ENCODE results near the gene SLC38A9. TPM values are rescaled to one million over a fixed set of nuclear protein-coding genes. Genes with fewer than 3 reads are reported as not detected.

The SLC38A9 gene
- total and polyA plus RNA-seq, 5 donors = 3.2 to 10.5 (median 7.9) TPM

- no peak overlapping the region for H3K4me3 ChIP-seq (ENCODE audit: low read length)
- H3K27ac ChIP-seq (ENCODE audit: low read length) = peak overlapping the region; percentile 99
- H3K9me3 ChIP-seq (ENCODE audit: control insufficient read depth, low read length) = no peaks in the 10 kb centered on the region
- DNase-seq = peak; percentile 78 to 87 (median 85)
- WGBS = 25% methylated on average over 7 of the region's 7 CpGs
- ATAC-seq = peak; percentile 40 to 45
- H3K4me1 ChIP-seq (ENCODE audit: control insufficient read depth, insufficient read depth, low read length) = peaks cover 25% of the 10 kb centered on the region
- intact Hi-C loops (cut with DNase I) = loop anchor here in 2 of 4 donors (10.0 kb wide), 1 partner anchor 62 kb away; the partner anchor contains the start of gene PLPP1 (in 2 of the 2)
- H3K27me3 ChIP-seq (ENCODE audit: control insufficient read depth, insufficient read depth) = no peaks in the 10 kb centered on the region
These were observed 114.8 kb downstream of the SLC38A9 start for GRCh38 chr5:55597014-55597981.

GRCh38 chr5:55594671-55595070, 117.5 kb downstream of the SLC38A9 start:
- H3K27ac ChIP-seq (ENCODE audit: low read length) = no peak overlapping the region
- peaks cover 24% of the 10 kb centered on the region for H3K4me1 ChIP-seq (ENCODE audit: control insufficient read depth, insufficient read depth, low read length)
- ATAC-seq = peak; percentile 3 to 15
- WGBS = 56% methylated on average over 2 of the region's 2 CpGs
- no peaks in the 10 kb centered on the region for H3K27me3 ChIP-seq (ENCODE audit: control insufficient read depth, insufficient read depth)
- no peak for DNase-seq
- no peaks in the 10 kb centered on the region for H3K9me3 ChIP-seq (ENCODE audit: control insufficient read depth, low read length)
- intact Hi-C loops (cut with DNase I) = loop anchor here in 2 of 4 donors (10.0 kb wide), 1 partner anchor 60 kb away; the partner anchor contains the start of gene PLPP1 (in 2 of the 2)
- no peak overlapping the region for H3K4me3 ChIP-seq (ENCODE audit: low read length)

- H3K4me1 ChIP-seq (ENCODE audit: control insufficient read depth, insufficient read depth, low read length) = peaks cover 17% of the 10 kb centered on the region
- no peak overlapping the region for H3K4me3 ChIP-seq (ENCODE audit: low read length)
- H3K9me3 ChIP-seq (ENCODE audit: control insufficient read depth, low read length) = no peaks in the 10 kb centered on the region
- intact Hi-C loops (cut with DNase I) = loop anchor here in 2 of 4 donors (10.0 kb wide), 1 partner anchor 58 kb away; the partner anchor contains the start of gene PLPP1 (in 2 of the 2)
- ATAC-seq (no peak), DNase-seq (no peak)
- peak overlapping the region; percentile 2 for H3K27ac ChIP-seq (ENCODE audit: low read length)
- no peaks in the 10 kb centered on the region for H3K27me3 ChIP-seq (ENCODE audit: control insufficient read depth, insufficient read depth)
- WGBS = 67% methylated on average over 3 of the region's 3 CpGs
These were observed 119.0 kb downstream of the SLC38A9 start for GRCh38 chr5:55593115-55593472.

DNA sequence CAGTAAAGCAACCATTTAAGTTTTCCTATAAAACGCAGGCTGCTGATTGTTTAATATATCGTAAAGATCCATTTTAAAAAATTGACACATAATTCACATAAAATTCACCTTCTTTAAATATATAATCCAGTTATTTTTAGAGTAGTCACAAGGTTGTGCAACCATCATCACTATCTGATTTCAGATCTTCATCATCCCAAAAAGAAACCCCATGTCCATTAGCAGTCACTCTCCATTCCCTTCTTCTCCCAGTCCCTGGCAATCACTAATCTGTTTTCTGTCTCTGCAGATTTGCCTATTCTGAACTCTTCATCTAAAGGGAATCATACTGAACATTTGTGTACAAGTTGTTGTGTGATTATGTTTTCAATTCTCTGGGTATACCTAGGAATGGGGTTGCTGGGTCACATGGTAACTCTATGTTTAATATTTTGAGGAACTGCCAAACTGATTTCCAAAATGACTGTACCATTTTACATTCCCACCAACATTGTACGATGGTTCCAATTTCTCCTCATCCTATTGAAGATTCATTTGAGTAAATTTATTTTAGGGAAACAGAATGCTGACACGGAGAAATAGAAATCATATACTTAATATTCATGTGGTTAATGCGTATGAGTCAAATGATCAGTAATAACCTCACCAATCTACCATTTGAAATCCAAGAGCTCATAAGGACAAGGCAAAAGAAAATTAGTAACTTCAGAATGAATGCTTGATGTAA, 119.6 kb downstream of the SLC38A9 start:
- H3K4me3 ChIP-seq (ENCODE audit: low read length) = no peak overlapping the region
- no peaks in the 10 kb centered on the region for H3K27me3 ChIP-seq (ENCODE audit: control insufficient read depth, insufficient read depth)
- 93% methylated on average over 5 of the region's 5 CpGs for WGBS
- H3K9me3 ChIP-seq (ENCODE audit: control insufficient read depth, low read length) = no peaks in the 10 kb centered on the region
- H3K4me1 ChIP-seq (ENCODE audit: control insufficient read depth, insufficient read depth, low read length) = peaks cover 13% of the 10 kb centered on the region
- DNase-seq = no peak
- H3K27ac ChIP-seq (ENCODE audit: low read length) = no peak overlapping the region
- no peak for ATAC-seq
- intact Hi-C loops (cut with DNase I) = loop anchor here in 2 of 4 donors (10.0 kb wide), 1 partner anchor 58 kb away; the partner anchor contains the start of gene PLPP1 (in 2 of the 2)

- DNase-seq = peak; percentile 32 to 69 (median 62)
- 15% methylated on average over 4 of the region's 4 CpGs for WGBS
These were observed 120.4 kb downstream of the SLC38A9 start for GRCh38 chr5:55591686-55592085.

GRCh38 chr5:55585206-55585610, 126.9 kb downstream of the SLC38A9 start:
- peak overlapping the region; percentile 84 for H3K27ac ChIP-seq (ENCODE audit: low read length)
- H3K27me3 ChIP-seq (ENCODE audit: control insufficient read depth, insufficient read depth) = no peaks in the 10 kb centered on the region
- WGBS = 45% methylated on average over 1 of the region's 1 CpG
- H3K4me3 ChIP-seq (ENCODE audit: low read length) = no peak overlapping the region
- no peaks in the 10 kb centered on the region for H3K9me3 ChIP-seq (ENCODE audit: control insufficient read depth, low read length)
- ATAC-seq (peak; percentile 20 to 33), DNase-seq (no peak)
- peaks cover 6% of the 10 kb centered on the region for H3K4me1 ChIP-seq (ENCODE audit: control insufficient read depth, insufficient read depth, low read length)
- intact Hi-C loops (cut with DNase I) = no loop called here

More at GRCh38 chr5:55591686-55592085, 120.4 kb downstream of the SLC38A9 start:
- Histone ChIP-seq H3K9me3 (ENCODE audit: control insufficient read depth, low read length) (no peaks in the 10 kb centered on the region), H3K4me1 (ENCODE audit: control insufficient read depth, insufficient read depth, low read length) (peaks cover 8% of the 10 kb centered on the region), H3K27me3 (ENCODE audit: control insufficient read depth, insufficient read depth) (no peaks in the 10 kb centered on the region), H3K27ac (ENCODE audit: low read length) (peak overlapping the region; percentile 86), H3K4me3 (ENCODE audit: low read length) (no peak overlapping the region)
- peak; percentile 89 to 93 for ATAC-seq
- intact Hi-C loops (cut with DNase I) = loop anchor here in 2 of 4 donors (10.0 kb wide), 1 partner anchor 57 kb away; the partner anchor contains the start of gene PLPP1 (in 2 of the 2)

- H3K4me3 ChIP-seq (ENCODE audit: low read length) = no peak overlapping the region
- peaks cover 6% of the 10 kb centered on the region for H3K4me1 ChIP-seq (ENCODE audit: control insufficient read depth, insufficient read depth, low read length)
- H3K27ac ChIP-seq (ENCODE audit: low read length) = peak overlapping the region; percentile 84
- DNase-seq (no peak), ATAC-seq (peak in 1 of 2 donors; percentile 41)
- intact Hi-C loops (cut with DNase I) = no loop called here
- WGBS = 68% methylated on average over 3 of the region's 3 CpGs
- H3K27me3 ChIP-seq (ENCODE audit: control insufficient read depth, insufficient read depth) = no peaks in the 10 kb centered on the region
- H3K9me3 ChIP-seq (ENCODE audit: control insufficient read depth, low read length) = no peaks in the 10 kb centered on the region
These were observed 127.5 kb downstream of the SLC38A9 start for GRCh38 chr5:55584398-55585205.

- Histone ChIP-seq H3K27ac (ENCODE audit: low read length) (peak overlapping the region; percentile 37), H3K27me3 (ENCODE audit: control insufficient read depth, insufficient read depth) (no peaks in the 10 kb centered on the region), H3K4me3 (ENCODE audit: low read length) (no peak overlapping the region), H3K4me1 (ENCODE audit: control insufficient read depth, insufficient read depth, low read length) (peaks cover 6% of the 10 kb centered on the region), H3K9me3 (ENCODE audit: control insufficient read depth, low read length) (no peaks in the 10 kb centered on the region)
- 89% methylated on average over 9 of the region's 9 CpGs for WGBS
- intact Hi-C loops (cut with DNase I) = no loop called here
- DNase-seq (no peak), ATAC-seq (no peak)
These were observed 128.5 kb downstream of the SLC38A9 start for GRCh38 chr5:55583578-55583977.

GRCh38 chr5:55582256-55582655, 129.9 kb downstream of the SLC38A9 start:
- intact Hi-C loops (cut with DNase I) = no loop called here
- no peak overlapping the region for H3K27ac ChIP-seq (ENCODE audit: low read length)
- peaks cover 9% of the 10 kb centered on the region for H3K4me1 ChIP-seq (ENCODE audit: control insufficient read depth, insufficient read depth, low read length)
- ATAC-seq = no peak
- no peak overlapping the region for H3K4me3 ChIP-seq (ENCODE audit: low read length)
- WGBS = 30% methylated on average over 2 of the region's 2 CpGs
- no peaks in the 10 kb centered on the region for H3K9me3 ChIP-seq (ENCODE audit: control insufficient read depth, low read length)
- DNase-seq = no peak
- no peaks in the 10 kb centered on the region for H3K27me3 ChIP-seq (ENCODE audit: control insufficient read depth, insufficient read depth)

DNA sequence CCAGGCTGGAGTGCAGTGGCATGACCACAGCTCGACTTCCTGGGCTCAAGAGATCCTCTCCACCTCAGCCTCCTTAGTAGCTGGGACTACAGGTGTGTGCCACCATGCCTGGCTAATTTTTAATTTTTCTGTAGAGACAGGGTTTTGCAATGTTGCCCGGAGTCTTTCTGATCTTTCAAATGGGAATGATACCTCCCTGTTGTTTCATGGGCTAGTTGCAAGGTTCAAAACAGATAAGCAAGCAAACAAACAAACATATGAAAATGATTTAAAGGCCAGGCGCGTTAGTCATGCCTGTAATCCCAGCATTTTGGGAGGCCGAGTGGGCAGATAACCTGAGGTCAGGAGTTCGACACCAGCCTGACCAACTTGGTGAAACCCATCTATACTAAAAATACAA, 132.1 kb downstream of the SLC38A9 start:
- DNase-seq (no peak), ATAC-seq (no peak)
- Histone ChIP-seq H3K4me3 (ENCODE audit: low read length) (no peak overlapping the region), H3K27me3 (ENCODE audit: control insufficient read depth, insufficient read depth) (no peaks in the 10 kb centered on the region), H3K4me1 (ENCODE audit: control insufficient read depth, insufficient read depth, low read length) (peaks cover 7% of the 10 kb centered on the region), H3K9me3 (ENCODE audit: control insufficient read depth, low read length) (no peaks in the 10 kb centered on the region), H3K27ac (ENCODE audit: low read length) (no peak overlapping the region)
- intact Hi-C loops (cut with DNase I) = no loop called here
- WGBS = 91% methylated on average over 6 of the region's 6 CpGs
